Parathyroid adenoma (tissue), 2 donors: Measurements from ENCODE around the gene PTPRS.

Experiments
- H2AFZ ChIP-seq: fragments of 300-600 bp; sonication (generic); one replicate; pipeline ENCODE4 v1.7.0; 2017; ENCODE audit warnings: antibody characterized with exemption, mild to moderate bottlenecking
- H3K27ac ChIP-seq: fragments of 300-600 bp; sonication (generic); one replicate; pipeline ENCODE4 v1.7.0; 2017
- H3K27me3 ChIP-seq: fragments of 300-600 bp; sonication (generic); one replicate; pipeline ENCODE4 v1.7.0; 2017; ENCODE audit warnings: low read length; ENCODE audit not compliant: control insufficient read depth, insufficient read depth
- H3K36me3 ChIP-seq: fragments of 300-600 bp; sonication (generic); one replicate; pipeline ENCODE4 v1.7.0; 2017; ENCODE audit warnings: low read length; ENCODE audit not compliant: control insufficient read depth, insufficient read depth
- H3K4me1 ChIP-seq: fragments of 300-600 bp; sonication (generic); one replicate; pipeline ENCODE4 v1.7.0; 2017; ENCODE audit warnings: control low read depth
- H3K4me2 ChIP-seq: fragments of 300-600 bp; sonication (generic); one replicate; pipeline ENCODE4 v1.7.0; 2017; ENCODE audit warnings: low read length
- H3K4me3 ChIP-seq: fragments of 300-600 bp; sonication (generic); one replicate; pipeline ENCODE4 v1.7.0; 2017; ENCODE audit warnings: low read depth, low read length
- H3K79me2 ChIP-seq: fragments of 300-600 bp; sonication (generic); one replicate; pipeline ENCODE4 v1.7.0; 2017; ENCODE audit warnings: control low read depth
- H3K9ac ChIP-seq: fragments of 300-600 bp; sonication (generic); one replicate; pipeline ENCODE4 v1.7.0; 2017; ENCODE audit warnings: mild to moderate bottlenecking
- H3K9me3 ChIP-seq: fragments of 300-600 bp; sonication (generic); one replicate; pipeline ENCODE4 v1.7.0; 2017; ENCODE audit warnings: low read length; ENCODE audit not compliant: control insufficient read depth
- CTCF ChIP-seq: fragments of 300-600 bp; sonication (generic); IDR thresholded peaks from one replicate; pipeline ENCODE4 v1.7.0; 2017; ENCODE audit warnings: antibody characterized with exemption, mild to moderate bottlenecking
- donor health status: primary hyperparathyroidism.

The PTPRS gene

GRCh38 chr19:5326986-5327623, 13.5 kb downstream of the PTPRS start:
- H3K4me2 ChIP-seq = no peak overlapping the region
- H2AFZ ChIP-seq = no peak overlapping the region
- H3K9ac ChIP-seq = no peak overlapping the region
- H3K79me2 ChIP-seq = no peaks in the 10 kb centered on the region
- no peaks in the 10 kb centered on the region for H3K27me3 ChIP-seq
- no peak overlapping the region for H3K27ac ChIP-seq
- no peaks in the 10 kb centered on the region for H3K36me3 ChIP-seq
- no peaks in the 10 kb centered on the region for H3K9me3 ChIP-seq
- H3K4me1 ChIP-seq = no peaks in the 10 kb centered on the region
- H3K4me3 ChIP-seq = no peak overlapping the region
- no peak for TF ChIP-seq CTCF

- H3K4me3 ChIP-seq = no peak overlapping the region
- H3K9ac ChIP-seq = no peak overlapping the region
- no peak overlapping the region for H3K4me2 ChIP-seq
- no peaks in the 10 kb centered on the region for H3K4me1 ChIP-seq
- no peaks in the 10 kb centered on the region for H3K9me3 ChIP-seq
- H2AFZ ChIP-seq = no peak overlapping the region
- H3K36me3 ChIP-seq = no peaks in the 10 kb centered on the region
- TF ChIP-seq CTCF = no peak
- no peaks in the 10 kb centered on the region for H3K79me2 ChIP-seq
- H3K27ac ChIP-seq = no peak overlapping the region
- no peaks in the 10 kb centered on the region for H3K27me3 ChIP-seq
Measured at GRCh38 chr19:5326545-5326944, 14.1 kb downstream of the PTPRS start.

GRCh38 chr19:5324947-5325346, 15.7 kb downstream of the PTPRS start:
- Histone ChIP-seq H3K9me3 (no peaks in the 10 kb centered on the region), H3K4me1 (no peaks in the 10 kb centered on the region), H3K79me2 (no peaks in the 10 kb centered on the region), H3K27ac (no peak overlapping the region), H2AFZ (no peak overlapping the region), H3K4me3 (no peak overlapping the region), H3K4me2 (no peak overlapping the region), H3K9ac (no peak overlapping the region), H3K27me3 (no peaks in the 10 kb centered on the region), H3K36me3 (no peaks in the 10 kb centered on the region)
- TF ChIP-seq CTCF = no peak

GRCh38 chr19:5323475-5323811, 17.2 kb downstream of the PTPRS start:
- no peaks in the 10 kb centered on the region for H3K4me1 ChIP-seq
- H3K9me3 ChIP-seq = no peaks in the 10 kb centered on the region
- H2AFZ ChIP-seq = no peak overlapping the region
- H3K27me3 ChIP-seq = no peaks in the 10 kb centered on the region
- no peak overlapping the region for H3K9ac ChIP-seq
- TF ChIP-seq CTCF = no peak
- H3K27ac ChIP-seq = no peak overlapping the region
- H3K4me2 ChIP-seq = no peak overlapping the region
- H3K36me3 ChIP-seq = no peaks in the 10 kb centered on the region
- H3K4me3 ChIP-seq = no peak overlapping the region
- no peaks in the 10 kb centered on the region for H3K79me2 ChIP-seq
